22Rv1 (cell line): ENCODE data around the gene GNB1L.

ENCODE experiments used
- ZFX ChIP-seq: fragments of 450-650 bp; IDR thresholded peaks from 2 replicates; pipeline ENCODE4 v1.6.1; 2017; ENCODE audit warnings: antibody characterized with exemption, borderline replicate concordance
- TF ChIP-seq, protein P1 (sequence below): fragments of 450-650 bp; IDR thresholded peaks from 2 replicates; pipeline ENCODE4 v1.5.1; 2017; ENCODE audit warnings: mild to moderate bottlenecking

- TF ChIP-seq, protein P1, sequence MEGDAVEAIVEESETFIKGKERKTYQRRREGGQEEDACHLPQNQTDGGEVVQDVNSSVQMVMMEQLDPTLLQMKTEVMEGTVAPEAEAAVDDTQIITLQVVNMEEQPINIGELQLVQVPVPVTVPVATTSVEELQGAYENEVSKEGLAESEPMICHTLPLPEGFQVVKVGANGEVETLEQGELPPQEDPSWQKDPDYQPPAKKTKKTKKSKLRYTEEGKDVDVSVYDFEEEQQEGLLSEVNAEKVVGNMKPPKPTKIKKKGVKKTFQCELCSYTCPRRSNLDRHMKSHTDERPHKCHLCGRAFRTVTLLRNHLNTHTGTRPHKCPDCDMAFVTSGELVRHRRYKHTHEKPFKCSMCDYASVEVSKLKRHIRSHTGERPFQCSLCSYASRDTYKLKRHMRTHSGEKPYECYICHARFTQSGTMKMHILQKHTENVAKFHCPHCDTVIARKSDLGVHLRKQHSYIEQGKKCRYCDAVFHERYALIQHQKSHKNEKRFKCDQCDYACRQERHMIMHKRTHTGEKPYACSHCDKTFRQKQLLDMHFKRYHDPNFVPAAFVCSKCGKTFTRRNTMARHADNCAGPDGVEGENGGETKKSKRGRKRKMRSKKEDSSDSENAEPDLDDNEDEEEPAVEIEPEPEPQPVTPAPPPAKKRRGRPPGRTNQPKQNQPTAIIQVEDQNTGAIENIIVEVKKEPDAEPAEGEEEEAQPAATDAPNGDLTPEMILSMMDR: no peak
- no peak for TF ChIP-seq ZFX
These were observed 63.4 kb downstream of the GNB1L start for GRCh38 chr22:19791243-19791642.
